ENCODE results near the gene ASCC1.

DNA sequence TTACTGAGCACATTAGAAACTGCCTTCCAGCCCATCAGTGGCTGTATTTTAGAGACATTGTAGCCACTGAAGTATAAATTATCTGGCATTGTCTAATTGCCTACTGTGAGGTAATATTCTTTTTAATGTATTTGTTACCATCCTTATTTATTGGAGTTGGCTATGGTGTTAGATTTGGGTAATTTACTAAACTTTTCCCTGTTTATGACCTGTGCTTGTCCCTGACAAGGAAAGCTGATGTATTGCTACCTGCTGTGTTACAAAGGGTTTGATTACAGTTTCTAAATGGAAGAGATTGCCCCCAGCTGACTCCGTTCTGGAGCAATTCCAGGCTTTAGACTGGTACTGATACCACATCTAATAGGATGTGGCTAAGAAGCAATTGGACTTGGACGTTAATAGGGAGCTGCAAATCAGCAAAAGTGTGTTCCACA lies 12.3 kb upstream of the ASCC1 start:
- TF ChIP-seq, protein P1, sequence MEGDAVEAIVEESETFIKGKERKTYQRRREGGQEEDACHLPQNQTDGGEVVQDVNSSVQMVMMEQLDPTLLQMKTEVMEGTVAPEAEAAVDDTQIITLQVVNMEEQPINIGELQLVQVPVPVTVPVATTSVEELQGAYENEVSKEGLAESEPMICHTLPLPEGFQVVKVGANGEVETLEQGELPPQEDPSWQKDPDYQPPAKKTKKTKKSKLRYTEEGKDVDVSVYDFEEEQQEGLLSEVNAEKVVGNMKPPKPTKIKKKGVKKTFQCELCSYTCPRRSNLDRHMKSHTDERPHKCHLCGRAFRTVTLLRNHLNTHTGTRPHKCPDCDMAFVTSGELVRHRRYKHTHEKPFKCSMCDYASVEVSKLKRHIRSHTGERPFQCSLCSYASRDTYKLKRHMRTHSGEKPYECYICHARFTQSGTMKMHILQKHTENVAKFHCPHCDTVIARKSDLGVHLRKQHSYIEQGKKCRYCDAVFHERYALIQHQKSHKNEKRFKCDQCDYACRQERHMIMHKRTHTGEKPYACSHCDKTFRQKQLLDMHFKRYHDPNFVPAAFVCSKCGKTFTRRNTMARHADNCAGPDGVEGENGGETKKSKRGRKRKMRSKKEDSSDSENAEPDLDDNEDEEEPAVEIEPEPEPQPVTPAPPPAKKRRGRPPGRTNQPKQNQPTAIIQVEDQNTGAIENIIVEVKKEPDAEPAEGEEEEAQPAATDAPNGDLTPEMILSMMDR (CRISPR knock-in tag; IDR thresholded peaks at IDR 0.05), result no peak
- TF ChIP-seq GABPA (IDR thresholded peaks at IDR 0.05; ENCODE audit: low read depth, low read length), result no peak
- no peak for TF ChIP-seq GABPA (CRISPR knock-in tag; IDR thresholded peaks at IDR 0.05; ENCODE audit: low read depth)
- TF ChIP-seq RAD21 (CRISPR knock-in tag; IDR thresholded peaks at IDR 0.05), result no peak

Measured in HepG2 (cell line).